KMS-11 (cell line): ENCODE data around the gene PLXNA1.

Experiments used
- H2AFZ ChIP-seq: fragments of 200-600 bp; sonication (generic); 2 replicates; pipeline ENCODE4 v1.6.1; 2016; ENCODE audit warnings: antibody characterized with exemption, mixed run types, low read depth
- H3K27ac ChIP-seq: fragments of 200-600 bp; sonication (generic); 2 replicates; pipeline ENCODE4 v1.6.1; 2016; ENCODE audit warnings: mild to moderate bottlenecking, mixed run types
- H3K27me3 ChIP-seq: fragments of 200-600 bp; sonication (generic); 2 replicates; pipeline ENCODE4 v1.6.1; 2017; ENCODE audit warnings: mild to moderate bottlenecking, low read depth, mixed run types, moderate library complexity; ENCODE audit not compliant: insufficient read depth
- H3K36me3 ChIP-seq: fragments of 200-600 bp; sonication (generic); 2 replicates; pipeline ENCODE4 v1.6.1; 2017; ENCODE audit warnings: mild to moderate bottlenecking, mixed run types; ENCODE audit not compliant: insufficient read depth
- H3K4me1 ChIP-seq: fragments of 200-600 bp; sonication (generic); 2 replicates; pipeline ENCODE4 v1.6.1; 2016; ENCODE audit warnings: mild to moderate bottlenecking, low read depth, mixed run types; ENCODE audit not compliant: poor library complexity, severe bottlenecking
- H3K4me2 ChIP-seq: fragments of 200-600 bp; sonication (generic); 2 replicates; pipeline ENCODE4 v1.7.0; 2016; ENCODE audit warnings: mild to moderate bottlenecking, mixed run types
- H3K4me3 ChIP-seq: fragments of 200-600 bp; sonication (generic); IDR thresholded peaks from 2 replicates; pipeline ENCODE4 v1.6.1; 2017; ENCODE audit warnings: low read depth, low read length, mixed read lengths; ENCODE audit not compliant: insufficient read depth
- H3K79me2 ChIP-seq: fragments of 200-600 bp; sonication (generic); 2 replicates; pipeline ENCODE4 v1.6.1; 2016; ENCODE audit warnings: low read depth, mixed run types; ENCODE audit not compliant: insufficient read depth
- H3K9ac ChIP-seq: fragments of 200-600 bp; sonication (generic); 2 replicates; pipeline ENCODE4 v1.6.1; 2016; ENCODE audit warnings: mild to moderate bottlenecking, mixed run types
- H4K20me1 ChIP-seq: fragments of 200-600 bp; sonication (generic); 2 replicates; pipeline ENCODE4 v1.6.1; 2016; ENCODE audit warnings: mild to moderate bottlenecking, mixed run types; ENCODE audit not compliant: insufficient read depth
- CTCF ChIP-seq: fragments of 200-600 bp; sonication (generic); conservative IDR thresholded peaks from 2 replicates; pipeline ENCODE4 v1.6.1; 2017; ENCODE audit warnings: low read depth, mild to moderate bottlenecking, antibody characterized with exemption, low read length, moderate library complexity, mixed read lengths

Gene PLXNA1

GRCh38 chr3:127026036-127026435 is 43.1 kb downstream of the PLXNA1 start:
- no peak overlapping the region for H2AFZ ChIP-seq
- no peak overlapping the region for H3K4me3 ChIP-seq
- H3K27me3 ChIP-seq = no peaks in the 10 kb centered on the region
- no peaks in the 10 kb centered on the region for H4K20me1 ChIP-seq
- H3K4me1 ChIP-seq = peaks cover 5% of the 10 kb centered on the region
- no peaks in the 10 kb centered on the region for H3K79me2 ChIP-seq
- no peak overlapping the region for H3K4me2 ChIP-seq
- no peak for TF ChIP-seq CTCF
- no peak overlapping the region for H3K9ac ChIP-seq
- H3K36me3 ChIP-seq = no peaks in the 10 kb centered on the region; the same call in 1 of the 2 replicates
- no peak overlapping the region for H3K27ac ChIP-seq

- Histone ChIP-seq H3K36me3 (no peaks in the 10 kb centered on the region; the same call in 1 of the 2 replicates), H3K27ac (no peak overlapping the region)
Measured at GRCh38 chr3:127026661-127027060, 43.7 kb downstream of the PLXNA1 start.

GRCh38 chr3:127027061-127027735 is 44.3 kb downstream of the PLXNA1 start:
- H3K27ac ChIP-seq = no peak overlapping the region
- no peak overlapping the region for H2AFZ ChIP-seq
- no peaks in the 10 kb centered on the region; the same call in 1 of the 2 replicates for H3K36me3 ChIP-seq
- H3K27me3 ChIP-seq = no peaks in the 10 kb centered on the region
- no peaks in the 10 kb centered on the region for H4K20me1 ChIP-seq
- TF ChIP-seq CTCF = no peak
- H3K79me2 ChIP-seq = no peaks in the 10 kb centered on the region
- no peak overlapping the region for H3K4me2 ChIP-seq
- H3K9ac ChIP-seq = no peak overlapping the region
- peaks cover 5% of the 10 kb centered on the region for H3K4me1 ChIP-seq
- no peak overlapping the region for H3K4me3 ChIP-seq

More at GRCh38 chr3:127026661-127027060, 43.7 kb downstream of the PLXNA1 start:
- H3K4me3 ChIP-seq = no peak overlapping the region
- no peak overlapping the region for H3K9ac ChIP-seq
- peaks cover 5% of the 10 kb centered on the region for H3K4me1 ChIP-seq
- H3K4me2 ChIP-seq = no peak overlapping the region
- H2AFZ ChIP-seq = no peak overlapping the region
- TF ChIP-seq CTCF = no peak
- no peaks in the 10 kb centered on the region for H4K20me1 ChIP-seq
- no peaks in the 10 kb centered on the region for H3K79me2 ChIP-seq
- H3K27me3 ChIP-seq = no peaks in the 10 kb centered on the region

- H3K9ac ChIP-seq = no peak overlapping the region
- H2AFZ ChIP-seq = no peak overlapping the region
- H3K4me2 ChIP-seq = no peak overlapping the region
- H3K79me2 ChIP-seq = no peaks in the 10 kb centered on the region
- peaks cover 5% of the 10 kb centered on the region for H3K4me1 ChIP-seq
- no peaks in the 10 kb centered on the region for H3K27me3 ChIP-seq
- H3K27ac ChIP-seq = no peak overlapping the region
- no peaks in the 10 kb centered on the region; the same call in 1 of the 2 replicates for H3K36me3 ChIP-seq
- no peak overlapping the region for H3K4me3 ChIP-seq
- no peaks in the 10 kb centered on the region for H4K20me1 ChIP-seq
- TF ChIP-seq CTCF = no peak
Measured at GRCh38 chr3:127027811-127028548, 45.1 kb downstream of the PLXNA1 start.
